Measurements from ENCODE around the gene TRIM40. TPM values are rescaled to one million over a fixed set of nuclear protein-coding genes. Genes with fewer than 3 reads are reported as not detected.
"Not testable (repeated sequence)": the region's sequence is repeated elsewhere in the genome, so short reads cannot be mapped to it uniquely, and the experiment has no call there.

The TRIM40 gene
- total RNA-seq, 1 experiment from 2014 or later: not detected

DNA sequence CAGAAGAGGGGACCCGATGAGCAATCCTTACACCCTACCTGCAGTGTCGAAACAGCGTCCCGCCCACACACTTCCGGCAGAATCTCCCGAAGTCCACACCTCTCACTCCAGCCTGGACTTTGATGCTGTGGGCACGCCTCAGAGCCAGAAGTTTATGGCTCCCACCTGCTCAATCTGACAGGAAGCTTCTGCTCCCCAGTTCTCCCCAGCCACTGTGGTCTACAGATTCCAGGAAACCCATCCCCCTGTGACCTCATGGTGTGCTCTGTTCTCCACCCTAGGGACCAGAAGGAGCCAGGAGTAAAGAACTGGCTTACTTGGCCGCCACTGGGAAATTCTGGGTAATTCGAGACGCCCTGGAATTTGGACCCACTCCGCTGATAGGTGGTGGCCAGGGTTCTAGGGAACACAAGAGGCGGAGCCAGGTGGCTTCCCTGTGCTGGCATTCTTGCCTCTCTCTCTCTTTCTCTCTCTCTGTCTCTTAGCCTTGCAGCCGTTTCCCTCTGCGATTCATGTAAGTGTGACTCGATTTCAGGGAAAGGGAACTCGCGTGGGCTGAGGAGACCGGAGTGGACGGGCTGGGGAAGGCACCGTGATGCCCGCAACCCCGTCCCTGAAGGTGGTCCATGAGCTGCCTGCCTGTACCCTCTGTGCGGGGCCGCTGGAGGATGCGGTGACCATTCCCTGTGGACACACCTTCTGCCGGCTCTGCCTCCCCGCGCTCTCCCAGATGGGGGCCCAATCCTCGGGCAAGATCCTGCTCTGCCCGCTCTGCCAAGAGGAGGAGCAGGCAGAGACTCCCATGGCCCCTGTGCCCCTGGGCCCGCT, 27.4 kb downstream of the TRIM40 start, which contains the start of gene TRIM15:
TRIM15 (plus strand) TSS at position 457 of the 828 bp plus-strand sequence; CDS start at position 596, 139 bp downstream.
- Histone ChIP-seq H3K9me3 (no peaks in the 10 kb centered on the region), H3K4me3 (ENCODE audit: low read depth, low read length) (peak within 1 kb of the TSS; percentile 89), H3K27me3 (replicated peaks; ENCODE audit: control insufficient read depth, insufficient read depth, low read length) (no peaks in the 10 kb centered on the region), H3K4me1 (no peaks in the 10 kb centered on the region), H3K36me3 (ENCODE audit: control insufficient read depth, insufficient read depth, low read length) (peaks cover 1% of the 10 kb centered on the region)
- Mint-ChIP-seq H3K36me3 (ENCODE audit: insufficient read depth, unreplicated experiment) (no peaks in the 10 kb centered on the region), H3K27ac (ENCODE audit: unreplicated experiment) (peak within 1 kb of the TSS; percentile 92), H3K9me3 (ENCODE audit: unreplicated experiment) (no peaks in the 10 kb centered on the region), H3K4me3 (ENCODE audit: unreplicated experiment) (peak within 1 kb of the TSS; percentile 92), H3K4me1 (ENCODE audit: low read depth, unreplicated experiment) (peaks cover 14% of the 10 kb centered on the region), H3K27me3 (ENCODE audit: insufficient read depth, unreplicated experiment) (no peaks in the 10 kb centered on the region)
- TSS peak; percentile 77 for BruUV-seq (replicated peaks)
- TF ChIP-seq, protein P1, sequence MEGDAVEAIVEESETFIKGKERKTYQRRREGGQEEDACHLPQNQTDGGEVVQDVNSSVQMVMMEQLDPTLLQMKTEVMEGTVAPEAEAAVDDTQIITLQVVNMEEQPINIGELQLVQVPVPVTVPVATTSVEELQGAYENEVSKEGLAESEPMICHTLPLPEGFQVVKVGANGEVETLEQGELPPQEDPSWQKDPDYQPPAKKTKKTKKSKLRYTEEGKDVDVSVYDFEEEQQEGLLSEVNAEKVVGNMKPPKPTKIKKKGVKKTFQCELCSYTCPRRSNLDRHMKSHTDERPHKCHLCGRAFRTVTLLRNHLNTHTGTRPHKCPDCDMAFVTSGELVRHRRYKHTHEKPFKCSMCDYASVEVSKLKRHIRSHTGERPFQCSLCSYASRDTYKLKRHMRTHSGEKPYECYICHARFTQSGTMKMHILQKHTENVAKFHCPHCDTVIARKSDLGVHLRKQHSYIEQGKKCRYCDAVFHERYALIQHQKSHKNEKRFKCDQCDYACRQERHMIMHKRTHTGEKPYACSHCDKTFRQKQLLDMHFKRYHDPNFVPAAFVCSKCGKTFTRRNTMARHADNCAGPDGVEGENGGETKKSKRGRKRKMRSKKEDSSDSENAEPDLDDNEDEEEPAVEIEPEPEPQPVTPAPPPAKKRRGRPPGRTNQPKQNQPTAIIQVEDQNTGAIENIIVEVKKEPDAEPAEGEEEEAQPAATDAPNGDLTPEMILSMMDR (IDR thresholded peaks at IDR 0.05; ENCODE audit: insufficient read depth in 1 of 2, low read depth in 1 of 2, low read length in 1 of 2, severe bottlenecking in 1 of 2, unreplicated experiment in 1 of 2): no peak
- CTCF ChIA-PET: interaction anchor here (1.0 to 2.2 kb wide), 2 partner anchors 32 to 60 kb away, joined by 4 to 12 read pairs; no protein-coding TSS in a partner anchor
- intact Hi-C loops (cut with micrococcal nuclease; ENCODE audit: unreplicated experiment): loop anchor here (1.0 to 5.0 kb wide), 3 partner anchors 43 to 101 kb away; partner anchors contain the start of gene POLR1H
- POLR2A ChIA-PET: no interaction called here
- peak; percentile 85 to 91 for DNase-seq

DNA sequence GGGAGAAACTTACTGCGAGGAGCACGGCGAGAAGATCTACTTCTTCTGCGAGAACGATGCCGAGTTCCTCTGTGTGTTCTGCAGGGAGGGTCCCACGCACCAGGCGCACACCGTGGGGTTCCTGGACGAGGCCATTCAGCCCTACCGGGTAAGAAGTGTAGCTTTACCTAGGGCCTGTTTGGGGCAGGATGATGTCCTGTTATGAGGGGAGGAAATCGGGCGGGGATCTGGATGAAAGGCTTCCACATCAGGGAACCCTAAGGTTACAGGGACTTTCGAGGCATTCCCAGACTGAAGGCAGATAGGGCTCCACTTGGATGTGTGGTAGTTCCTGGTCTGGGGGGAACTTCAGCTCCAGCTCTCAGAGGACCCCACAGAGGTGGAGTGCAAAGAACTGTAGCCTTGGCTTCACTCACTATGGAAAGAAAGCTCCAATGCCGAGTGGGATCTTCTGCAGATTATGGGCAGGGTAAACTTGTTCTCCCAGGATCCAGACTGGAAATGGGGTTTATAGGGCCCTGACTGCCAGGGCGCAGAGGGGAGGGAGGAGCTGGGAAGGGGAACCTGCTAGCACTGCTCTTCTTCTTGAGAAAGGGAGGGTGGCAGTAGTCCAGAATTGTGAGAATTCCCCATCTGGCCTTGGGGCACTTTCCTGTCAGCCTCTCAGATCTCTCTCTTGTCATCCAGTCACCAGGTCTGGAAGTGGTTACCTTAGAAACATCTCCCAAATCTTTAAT, 28.1 kb downstream of the TRIM40 start:
- no TSS peak for BruUV-seq (replicated peaks)
- Mint-ChIP-seq H3K27ac (ENCODE audit: unreplicated experiment) (peak overlapping the region; percentile 92), H3K9me3 (ENCODE audit: unreplicated experiment) (no peaks in the 10 kb centered on the region), H3K4me1 (ENCODE audit: low read depth, unreplicated experiment) (peaks cover 14% of the 10 kb centered on the region), H3K36me3 (ENCODE audit: insufficient read depth, unreplicated experiment) (no peaks in the 10 kb centered on the region), H3K4me3 (ENCODE audit: unreplicated experiment) (peak overlapping the region; percentile 92), H3K27me3 (ENCODE audit: insufficient read depth, unreplicated experiment) (no peaks in the 10 kb centered on the region)
- DNase-seq: no peak
- Histone ChIP-seq H3K27me3 (replicated peaks; ENCODE audit: control insufficient read depth, insufficient read depth, low read length) (no peaks in the 10 kb centered on the region), H3K4me3 (ENCODE audit: low read depth, low read length) (peak overlapping the region; percentile 89), H3K4me1 (no peaks in the 10 kb centered on the region), H3K9me3 (no peaks in the 10 kb centered on the region), H3K36me3 (ENCODE audit: control insufficient read depth, insufficient read depth, low read length) (peaks cover 1% of the 10 kb centered on the region)
- TF ChIP-seq, protein P1 (IDR thresholded peaks at IDR 0.05; ENCODE audit: insufficient read depth in 1 of 2, low read depth in 1 of 2, low read length in 1 of 2, severe bottlenecking in 1 of 2, unreplicated experiment in 1 of 2): no peak
- intact Hi-C loops (cut with micrococcal nuclease; ENCODE audit: unreplicated experiment): loop anchor here (1.0 to 5.0 kb wide), 3 partner anchors 43 to 102 kb away; partner anchors contain the start of gene POLR1H
- CTCF ChIA-PET: interaction anchor here (1.0 to 2.2 kb wide), 2 partner anchors 33 to 61 kb away, joined by 4 to 12 read pairs; no protein-coding TSS in a partner anchor
- POLR2A ChIA-PET: no interaction called here

DNA sequence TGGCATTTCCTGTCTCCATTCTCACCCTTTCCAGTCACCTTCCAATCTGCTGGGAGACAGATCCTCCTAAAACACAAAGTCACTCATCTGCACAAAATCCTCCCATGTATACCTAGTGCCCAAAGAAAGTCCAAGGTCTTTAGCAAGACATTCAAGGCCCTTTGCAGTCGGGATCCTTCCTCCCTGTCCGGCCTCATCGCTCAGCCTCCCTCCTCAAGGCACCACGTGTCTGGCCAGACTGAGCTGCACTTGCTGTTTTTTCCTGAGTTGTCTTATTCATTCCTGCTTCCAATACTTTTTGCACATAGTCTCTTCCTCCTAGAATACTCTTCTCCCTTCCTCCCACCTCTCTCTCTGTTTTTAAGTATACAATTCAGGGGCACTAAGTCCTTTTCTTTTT, 28.8 kb downstream of the TRIM40 start:
- BruUV-seq (replicated peaks): no TSS peak
- Mint-ChIP-seq H3K4me3 (ENCODE audit: unreplicated experiment) (peak overlapping the region; percentile 92), H3K4me1 (ENCODE audit: low read depth, unreplicated experiment) (peaks cover 14% of the 10 kb centered on the region), H3K36me3 (ENCODE audit: insufficient read depth, unreplicated experiment) (no peaks in the 10 kb centered on the region), H3K9me3 (ENCODE audit: unreplicated experiment) (no peaks in the 10 kb centered on the region), H3K27me3 (ENCODE audit: insufficient read depth, unreplicated experiment) (no peaks in the 10 kb centered on the region), H3K27ac (ENCODE audit: unreplicated experiment) (peak overlapping the region; percentile 92)
- DNase-seq: no peak
- Histone ChIP-seq H3K9me3 (no peaks in the 10 kb centered on the region), H3K27me3 (replicated peaks; ENCODE audit: control insufficient read depth, insufficient read depth, low read length) (no peaks in the 10 kb centered on the region), H3K4me3 (ENCODE audit: low read depth, low read length) (peak overlapping the region; percentile 89), H3K4me1 (no peaks in the 10 kb centered on the region), H3K36me3 (ENCODE audit: control insufficient read depth, insufficient read depth, low read length) (peaks cover 1% of the 10 kb centered on the region)
- POLR2A ChIA-PET: no interaction called here
- TF ChIP-seq, protein P1 (IDR thresholded peaks at IDR 0.05; ENCODE audit: insufficient read depth in 1 of 2, low read depth in 1 of 2, low read length in 1 of 2, severe bottlenecking in 1 of 2, unreplicated experiment in 1 of 2): no peak
- intact Hi-C loops (cut with micrococcal nuclease; ENCODE audit: unreplicated experiment): loop anchor here (5.0 kb wide), 1 partner anchor 102 kb away; the partner anchor contains the start of gene POLR1H
- CTCF ChIA-PET: interaction anchor here (2.2 kb wide), 1 partner anchor 61 kb away, joined by 12 read pairs; no protein-coding TSS in a partner anchor

DNA sequence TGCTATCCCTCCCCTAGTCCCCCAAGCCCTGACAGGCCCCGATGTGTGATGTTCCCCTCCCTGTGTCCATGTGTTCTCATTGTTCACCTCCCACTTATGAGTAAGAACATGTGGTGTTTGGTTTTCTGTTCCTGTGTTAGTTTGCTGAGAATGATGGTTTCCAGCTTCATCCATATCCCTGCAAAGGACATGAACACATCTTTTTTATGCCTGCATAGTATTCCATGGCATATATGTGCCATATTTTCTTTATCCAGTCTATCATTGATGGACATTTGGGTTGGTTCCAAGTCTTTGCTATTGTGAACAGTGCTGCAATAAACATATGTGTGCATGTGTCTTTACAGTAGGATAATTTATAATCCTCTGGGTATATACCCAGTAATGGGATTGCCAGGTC, 29.3 kb downstream of the TRIM40 start:
- H3K4me1 ChIP-seq; H3K27me3 ChIP-seq (replicated peaks; ENCODE audit: control insufficient read depth, insufficient read depth, low read length); intact Hi-C loops (cut with micrococcal nuclease; ENCODE audit: unreplicated experiment); H3K27ac Mint-ChIP-seq (ENCODE audit: unreplicated experiment); BruUV-seq (replicated peaks); H3K36me3 Mint-ChIP-seq (ENCODE audit: insufficient read depth, unreplicated experiment); H3K9me3 ChIP-seq; POLR2A ChIA-PET; H3K27me3 Mint-ChIP-seq (ENCODE audit: insufficient read depth, unreplicated experiment); H3K4me3 ChIP-seq (ENCODE audit: low read depth, low read length); CTCF ChIA-PET; H3K36me3 ChIP-seq (ENCODE audit: control insufficient read depth, insufficient read depth, low read length); H3K9me3 Mint-ChIP-seq (ENCODE audit: unreplicated experiment); DNase-seq: not testable (repeated sequence)
- Mint-ChIP-seq H3K4me3 (ENCODE audit: unreplicated experiment) (peak overlapping the region; percentile 92), H3K4me1 (ENCODE audit: low read depth, unreplicated experiment) (peaks cover 14% of the 10 kb centered on the region)

Measured in Caco-2 (cell line).